Left renal cortex interstitium (tissue), 4 donors: ENCODE results near the gene TBC1D17. TPM values are rescaled to one million over a fixed set of nuclear protein-coding genes. Genes with fewer than 3 reads are reported as not detected.

Source experiments
- DNase-seq, 4 donors: peaks; one replicate each; pipeline ENCODE4 v3.0.0-alpha.2; 2013; ENCODE audit warnings: low read depth in 4 of 4, low spot score in 2 of 4, missing footprints in 1 of 4
- polyA plus RNA-seq, 4 donors: library from polyadenylated mRNA; unstranded; fragments of 120-200 nt; gene quantifications; one replicate each; pipeline ENCODE4 v1.2.1, GENCODE V29; 2013; ENCODE audit not compliant: insufficient read length in 4 of 4

Gene TBC1D17
- polyA plus RNA-seq, 4 donors = 38.5 to 61.3 (median 48.5) TPM

DNA sequence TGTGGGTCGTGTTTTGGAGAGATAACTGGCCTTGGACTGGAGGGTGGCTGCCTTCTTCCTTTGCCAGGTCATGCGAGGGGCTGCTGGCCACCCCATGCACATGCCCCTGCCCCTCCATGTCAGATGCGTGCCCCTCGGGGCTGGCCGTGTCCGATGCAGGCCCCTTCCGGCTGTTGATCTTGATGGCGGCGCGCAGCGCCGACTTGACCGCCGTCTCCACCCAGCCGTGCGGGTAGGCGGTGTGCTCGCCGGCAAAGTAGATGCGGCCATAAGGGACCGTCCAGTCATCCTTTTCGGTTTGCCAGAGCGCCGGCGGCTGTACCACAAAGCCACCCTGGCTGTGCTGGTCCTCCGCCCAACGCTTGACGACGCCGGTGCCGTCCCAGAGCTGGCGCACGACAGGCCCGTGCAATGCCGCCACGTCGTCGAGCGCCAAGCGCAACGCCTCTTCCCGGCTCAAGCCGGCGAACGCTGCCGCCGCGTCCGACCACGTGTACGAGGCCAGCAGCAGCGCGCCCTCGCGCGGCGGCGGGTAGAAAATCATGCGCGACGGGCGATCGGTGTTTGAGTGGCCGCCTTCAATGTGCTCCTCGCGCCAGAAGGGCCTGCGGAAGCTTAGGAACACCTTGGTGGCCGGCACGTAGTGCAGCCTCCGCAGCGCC lies 12.3 kb downstream of the TBC1D17 start:
- peak in 1 of 4 donors; percentile 67 for DNase-seq

- no peak for DNase-seq
Observed at GRCh38 chr19:49890349-49891311, 13.1 kb downstream of the TBC1D17 start.

DNA sequence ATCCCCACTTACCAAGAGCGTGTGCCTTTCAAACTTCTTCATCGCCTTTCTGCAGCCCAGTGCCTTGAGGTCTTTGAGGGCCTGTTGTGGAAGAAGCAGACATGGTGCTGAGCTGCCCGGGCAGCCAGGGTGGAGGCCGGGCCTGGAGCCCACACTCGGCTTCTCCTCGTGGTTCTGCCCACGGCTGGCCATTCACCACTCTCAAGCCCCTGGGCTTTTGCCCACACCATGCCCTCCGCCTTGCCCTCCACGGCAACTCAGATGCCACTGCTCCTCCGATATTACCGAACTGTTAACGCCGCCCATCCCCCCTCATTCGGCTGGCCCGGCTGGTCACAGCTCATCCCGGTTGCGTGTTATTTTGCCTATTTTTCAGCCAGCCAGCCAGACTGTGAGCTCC lies 13.9 kb downstream of the TBC1D17 start:
- no peak for DNase-seq

GRCh38 chr19:49892716-49893115 lies 15.2 kb downstream of the TBC1D17 start:
- no peak for DNase-seq

DNA sequence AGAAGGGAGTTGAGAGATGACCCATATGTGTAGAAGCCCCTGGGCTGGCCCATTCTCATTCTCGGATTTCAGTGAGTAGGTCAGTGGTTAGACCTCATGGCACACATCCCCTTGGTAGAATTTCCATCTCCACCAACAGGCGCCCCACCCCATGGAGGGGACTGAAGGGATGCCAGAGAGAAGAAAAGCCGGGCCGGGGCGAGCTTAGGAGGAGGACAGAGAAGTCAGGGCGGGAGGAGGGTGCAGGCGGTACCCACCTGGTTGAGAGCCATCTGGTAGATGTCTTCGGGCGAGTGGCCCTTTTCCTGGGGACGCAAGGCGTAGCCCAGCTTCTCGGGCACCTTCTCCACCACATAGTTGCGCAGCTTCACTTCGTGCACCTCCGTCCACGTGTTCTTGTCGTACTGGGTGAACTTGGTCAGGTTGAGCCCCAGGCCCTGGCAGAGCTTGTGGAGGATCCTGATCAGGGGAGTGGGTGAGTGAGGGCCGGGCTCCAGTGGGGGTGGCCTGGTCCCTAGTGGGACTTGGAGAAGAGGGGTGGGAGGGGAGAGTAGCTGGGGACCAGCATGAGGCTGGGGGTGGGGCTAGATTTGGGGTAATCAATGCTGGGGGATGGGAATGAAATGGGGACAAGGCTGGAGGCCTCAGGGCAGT lies 16.6 kb downstream of the TBC1D17 start:
- no peak for DNase-seq

GRCh38 chr19:49894879-49895565 lies 17.5 kb downstream of the TBC1D17 start:
- no peak for DNase-seq

DNA sequence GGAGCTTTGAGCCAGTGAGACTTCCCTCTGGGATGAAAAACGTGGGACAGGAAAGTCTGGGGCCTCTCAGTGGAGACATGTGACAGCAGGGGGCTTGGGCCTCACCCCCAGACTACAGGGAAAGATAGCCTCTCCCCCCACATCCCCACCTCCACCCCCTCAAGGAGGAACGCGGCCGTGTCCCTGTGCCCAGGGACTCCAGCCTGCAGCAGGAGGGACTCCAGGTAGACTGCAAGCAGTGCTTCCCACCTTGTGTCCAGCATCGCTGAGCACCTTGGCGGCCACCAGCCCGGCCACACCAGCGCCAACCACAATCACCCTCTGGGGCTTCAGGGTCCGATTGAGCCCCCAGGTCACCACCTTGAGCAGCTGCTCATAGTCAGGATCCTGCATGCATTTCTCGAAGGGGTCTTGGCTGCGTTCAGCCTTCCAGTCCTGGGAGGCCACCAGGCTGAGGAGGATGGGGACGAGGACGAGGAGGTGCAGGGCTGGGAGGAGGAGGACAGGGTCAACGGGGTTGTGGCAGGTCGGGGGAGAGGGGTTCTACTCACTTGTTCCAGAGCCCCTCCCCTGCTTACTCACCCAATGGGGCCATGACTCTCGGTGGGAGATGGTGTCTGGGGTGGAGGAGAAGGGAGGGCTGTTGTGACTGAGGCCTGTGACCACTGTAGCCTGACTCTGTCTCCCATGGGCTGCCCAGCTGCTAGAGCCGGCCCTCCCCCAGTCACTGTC lies 18.2 kb downstream of the TBC1D17 start:
- DNase-seq = no peak

DNA sequence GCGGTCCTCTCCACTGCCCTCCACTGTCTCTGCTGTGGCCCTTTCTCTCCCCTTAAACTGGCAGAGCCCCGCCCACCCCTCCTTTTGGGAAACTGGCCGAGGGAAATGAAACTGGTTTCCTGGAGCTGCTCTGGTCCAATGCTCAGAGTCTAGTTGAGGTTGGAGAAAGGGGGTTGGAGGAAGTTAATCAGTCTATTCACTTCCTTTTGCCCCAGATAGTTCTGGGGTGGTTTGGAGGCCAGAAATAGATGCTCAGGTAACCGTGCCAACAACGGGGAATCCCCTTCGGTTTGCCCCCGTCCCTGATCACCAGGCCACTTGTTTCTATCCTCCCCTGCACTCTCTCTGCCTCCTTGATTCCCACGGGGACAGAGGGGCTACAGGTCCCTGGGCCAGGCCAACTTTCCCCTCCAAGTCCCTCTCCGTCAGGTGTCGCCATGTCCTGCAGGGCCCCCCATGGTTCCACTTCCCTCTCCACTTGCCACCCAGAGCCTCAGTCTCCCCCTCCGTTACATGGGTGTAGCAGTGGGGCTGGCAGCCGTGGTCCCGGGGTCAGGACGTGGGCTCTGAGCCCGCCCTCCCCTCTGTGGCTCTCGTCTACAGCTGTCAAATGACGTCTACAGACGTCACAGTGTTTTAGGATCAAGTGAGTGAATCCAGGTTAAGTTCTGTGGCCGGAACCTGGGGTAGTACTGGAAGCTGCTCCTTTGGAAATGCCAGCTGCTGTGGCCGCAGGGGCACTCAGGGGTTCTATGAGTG lies 19.5 kb downstream of the TBC1D17 start, which contains the start of gene IL4I1:
Gene IL4I1, minus strand, starts transcription at position 25 of the 759 bp plus-strand sequence. CDS start 727 bp downstream, outside the sequence.
- no peak for DNase-seq

GRCh38 chr19:49904136-49904535 lies 26.6 kb downstream of the TBC1D17 start:
- DNase-seq = no peak

DNA sequence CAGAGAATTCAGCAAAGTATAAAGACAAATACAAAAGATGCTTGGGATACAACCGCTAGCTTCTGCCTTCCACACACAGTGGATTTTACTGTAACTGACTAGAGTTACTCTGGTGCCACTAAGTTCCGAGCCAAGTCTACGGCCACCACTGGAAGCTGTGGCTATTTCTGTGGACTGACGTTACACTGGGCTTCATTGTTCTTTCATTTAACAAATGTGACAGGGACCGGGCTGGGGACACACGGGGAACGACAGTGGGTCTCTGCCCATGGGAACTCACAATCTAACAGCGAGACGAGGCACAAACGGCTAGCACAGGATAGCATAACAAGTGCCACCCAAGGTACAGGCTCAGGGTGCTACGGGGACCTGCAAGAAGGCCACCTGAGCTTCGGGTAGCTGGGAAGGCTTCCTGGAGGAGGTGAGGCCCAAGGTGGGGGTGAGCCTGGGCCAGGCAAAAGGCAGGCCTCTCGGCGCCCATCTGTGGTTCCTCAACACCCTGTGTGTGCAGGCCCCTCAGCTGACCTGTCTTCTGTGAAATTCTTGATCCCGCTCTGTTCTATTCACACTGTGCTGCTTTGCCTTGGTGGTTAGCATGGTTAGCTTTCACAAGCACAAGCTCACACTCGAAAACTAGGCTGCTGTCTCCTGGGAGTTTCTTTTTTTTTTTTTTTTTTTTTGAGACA lies 29.5 kb downstream of the TBC1D17 start:
- DNase-seq = no peak

DNA sequence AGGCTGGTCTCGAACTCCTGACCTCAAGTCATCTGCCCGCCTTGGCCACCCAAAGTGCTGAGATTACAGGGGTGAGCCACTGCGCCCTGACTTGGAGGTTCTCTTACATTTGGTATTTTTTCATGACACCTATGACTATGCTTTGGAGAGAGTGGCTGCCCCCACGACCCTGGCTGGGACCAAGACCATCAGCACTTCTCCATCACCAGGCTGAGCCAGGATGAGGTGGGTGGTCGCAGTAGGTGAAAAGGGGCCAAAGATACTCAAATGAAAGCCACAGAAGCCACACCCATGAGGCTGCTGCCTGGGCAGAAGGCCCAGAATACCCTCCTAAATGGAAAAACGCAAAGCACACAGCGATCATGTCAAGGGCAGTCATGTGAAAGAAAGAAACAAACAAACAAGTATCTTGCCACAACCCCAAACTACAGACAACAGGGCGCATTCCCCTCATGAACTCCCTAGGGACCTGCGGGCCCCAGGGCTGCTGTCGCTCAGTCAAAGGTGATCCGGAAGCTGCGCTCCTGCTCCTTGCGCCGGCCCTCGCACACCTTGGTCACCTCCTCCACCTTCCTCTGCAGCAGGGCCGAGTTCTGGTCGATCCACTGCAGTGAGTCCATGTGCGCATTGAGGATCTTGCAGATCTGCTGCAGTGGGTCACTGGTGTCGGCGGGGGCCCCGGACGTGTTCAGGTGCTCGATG lies 30.4 kb downstream of the TBC1D17 start:
- DNase-seq = no peak

- no peak for DNase-seq
Observed at GRCh38 chr19:49908480-49909420, 31.2 kb downstream of the TBC1D17 start.

DNA sequence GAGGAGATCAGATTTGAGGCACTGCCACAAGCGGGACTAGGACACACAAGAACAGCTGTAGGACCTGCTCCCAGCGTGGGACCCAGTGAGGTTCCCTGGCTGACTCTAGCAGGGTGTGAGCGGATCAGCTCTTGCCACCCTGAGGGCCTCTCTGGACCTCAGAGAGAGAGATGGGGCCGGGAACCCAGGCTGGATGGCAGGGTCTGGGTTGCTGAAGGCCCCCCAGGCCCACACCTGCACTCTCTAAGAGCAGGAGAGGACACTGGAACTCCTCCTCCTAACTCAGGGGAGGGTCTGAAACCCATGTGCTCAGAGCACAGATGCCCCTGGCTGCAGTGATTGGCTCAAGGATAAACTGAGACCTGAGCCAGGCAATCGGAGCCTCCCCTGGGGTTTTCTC lies 32.7 kb downstream of the TBC1D17 start:
- no peak for DNase-seq

- no peak for DNase-seq
Observed at GRCh38 chr19:49911381-49912145, 34.1 kb downstream of the TBC1D17 start.

DNA sequence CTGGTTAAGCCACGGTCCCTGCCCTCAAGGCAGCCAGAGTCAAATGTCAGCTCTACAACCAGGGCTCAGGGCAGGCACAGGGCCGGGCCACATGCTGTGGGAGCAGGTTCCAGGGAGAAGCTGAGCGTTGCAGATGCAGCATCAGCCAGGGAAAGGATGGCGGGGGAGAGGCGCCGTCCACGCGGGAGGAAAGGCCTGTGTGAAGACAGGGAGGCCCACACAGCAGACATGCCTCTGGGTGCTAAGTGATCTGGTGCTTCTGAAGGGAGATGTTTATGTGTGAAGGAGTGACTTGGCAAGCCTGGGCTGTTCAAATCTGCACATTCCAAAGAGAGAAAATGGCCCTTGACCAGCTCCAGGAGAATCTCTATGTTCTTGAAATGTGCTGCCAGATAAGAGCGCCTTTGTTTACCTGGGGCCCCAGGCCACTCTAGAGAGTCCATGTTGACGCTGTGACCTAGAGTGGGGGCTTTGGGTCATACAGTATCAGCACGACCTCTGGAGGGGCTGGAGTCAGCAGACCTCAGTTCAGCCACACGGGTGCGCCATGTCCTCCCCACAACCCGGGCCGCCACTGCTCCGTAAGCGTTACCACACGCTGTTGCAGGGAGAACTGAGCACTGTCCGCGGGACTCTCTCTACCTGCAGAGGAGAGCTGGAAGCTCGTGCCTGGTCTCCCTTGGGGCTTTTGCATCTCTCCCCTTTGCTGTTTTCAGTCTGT lies 35.6 kb downstream of the TBC1D17 start:
- no peak for DNase-seq
